CD14-positive monocyte (primary cell): ENCODE results near the gene RING1. TPM values are rescaled to one million over a fixed set of nuclear protein-coding genes. Genes with fewer than 3 reads are reported as not detected.

Experiments
- DNase-seq, 3 donors: peaks; one replicate each; pipeline ENCODE4 v3.0.0-alpha.2; 2011 to 2022
- H2AFZ ChIP-seq: 2 replicates; pipeline ENCODE4 v1.6.0; 2012; ENCODE audit warnings: mild to moderate bottlenecking, low read depth, low read length, inconsistent platforms; ENCODE audit not compliant: insufficient read depth, poor library complexity, severe bottlenecking
- H3K27ac ChIP-seq, 2 donors: 1 replicate in 1 of 2; 2 replicates in 1 of 2; pipeline ENCODE4 v1.5.1; 2012 to 2013; ENCODE audit warnings: low read length in 2 of 2, control low read depth in 1 of 2, inconsistent platforms in 1 of 2, low read depth in 1 of 2, mild to moderate bottlenecking in 1 of 2
- H3K27me3 ChIP-seq, 2 donors: one replicate each; pipeline versions ENCODE4 v1.6.0 to v1.6.1; 2011 to 2013; ENCODE audit warnings: low read length in 2 of 2; ENCODE audit not compliant: control insufficient read depth in 2 of 2, insufficient read depth in 2 of 2
- H3K36me3 ChIP-seq, 2 donors: replicated peaks in 1 of 2; 1 replicate in 1 of 2; 2 replicates in 1 of 2; pipeline versions ENCODE4 v1.5.1 to v1.6.1; 2012 to 2013; ENCODE audit warnings: low read length in 2 of 2, control low read depth in 1 of 2, inconsistent platforms in 1 of 2, mild to moderate bottlenecking in 1 of 2; ENCODE audit not compliant: insufficient read depth in 2 of 2, control insufficient read depth in 1 of 2
- H3K4me1 ChIP-seq, 2 donors: 1 replicate in 1 of 2; 2 replicates in 1 of 2; pipeline versions ENCODE4 v1.5.1 to v1.6.1; 2012 to 2013; ENCODE audit warnings: low read length in 2 of 2, control low read depth in 1 of 2, inconsistent platforms in 1 of 2, mild to moderate bottlenecking in 1 of 2, moderate library complexity in 1 of 2; ENCODE audit not compliant: insufficient read depth in 2 of 2, control insufficient read depth in 1 of 2
- H3K4me2 ChIP-seq: replicated peaks from 2 replicates; pipeline ENCODE3; 2012; ENCODE audit warnings: low read length, moderate library complexity, mild to moderate bottlenecking; ENCODE audit not compliant: poor library complexity, severe bottlenecking; ENCODE audit errors: extremely low read depth
- H3K4me3 ChIP-seq, 3 experiments: fragments of 200-600 bp in 1 of 3; sonication (generic) in 1 of 3; replicated peaks in 1 of 3; 1 replicate in 2 of 3; 2 replicates in 1 of 3; pipeline ENCODE4 v1.5.1; 2011 to 2013; ENCODE audit warnings: low read length in 3 of 3, mild to moderate bottlenecking in 3 of 3, control low read depth in 2 of 3, low read depth in 2 of 3, inconsistent platforms in 1 of 3, moderate library complexity in 1 of 3
- H3K79me2 ChIP-seq: 2 replicates; pipeline ENCODE4 v1.6.0; 2012; ENCODE audit warnings: mild to moderate bottlenecking, control low read depth, inconsistent platforms, low read length, moderate library complexity; ENCODE audit not compliant: insufficient read depth
- H3K9ac ChIP-seq: 2 replicates; pipeline ENCODE4 v1.6.0; 2017; ENCODE audit warnings: low read length, mild to moderate bottlenecking; ENCODE audit not compliant: insufficient read depth, poor library complexity, severe bottlenecking
- H3K9me3 ChIP-seq, 2 donors: replicated peaks in 1 of 2; 1 replicate in 1 of 2; 2 replicates in 1 of 2; pipeline versions ENCODE4 v1.5.1 to v1.6.1; 2012 to 2013; ENCODE audit warnings: low read length in 2 of 2, control low read depth in 1 of 2; ENCODE audit not compliant: control insufficient read depth in 1 of 2, insufficient read depth in 1 of 2
- H4K20me1 ChIP-seq: 2 replicates; pipeline ENCODE4 v1.6.0; 2012; ENCODE audit warnings: mild to moderate bottlenecking, low read length, control low read depth, moderate library complexity; ENCODE audit not compliant: insufficient read depth
- H3K27ac Mint-ChIP-seq, 7 donors: one replicate each; pipeline ENCODE4 v1.8.0; 2020; ENCODE audit warnings: mild to moderate bottlenecking in 7 of 7, mixed read lengths in 7 of 7, moderate library complexity in 6 of 7, inconsistent platforms in 2 of 7
- H3K27me3 Mint-ChIP-seq, 3 donors: one replicate each; pipeline ENCODE4 v1.8.0; 2021 to 2022; ENCODE audit warnings: low read depth in 3 of 3, mild to moderate bottlenecking in 3 of 3, mixed read lengths in 3 of 3, moderate library complexity in 3 of 3, inconsistent platforms in 1 of 3
- H3K36me3 Mint-ChIP-seq, 2 donors: one replicate each; pipeline ENCODE4 v1.8.0; 2020; ENCODE audit warnings: mixed read lengths in 2 of 2, inconsistent platforms in 1 of 2, mild to moderate bottlenecking in 1 of 2
- H3K4me1 Mint-ChIP-seq: one replicate; pipeline ENCODE4 v1.8.0; 2020; ENCODE audit warnings: mild to moderate bottlenecking, mixed read lengths
- H3K4me3 Mint-ChIP-seq, 2 donors: one replicate each; pipeline ENCODE4 v1.8.0; 2020; ENCODE audit warnings: mild to moderate bottlenecking in 2 of 2, mixed read lengths in 2 of 2, moderate library complexity in 1 of 2
- H3K9me3 Mint-ChIP-seq, 7 donors: one replicate each; pipeline ENCODE4 v1.8.0; 2020 to 2022; ENCODE audit warnings: mixed read lengths in 7 of 7, mild to moderate bottlenecking in 6 of 7, moderate library complexity in 6 of 7, inconsistent platforms in 2 of 7
- CTCF ChIP-seq: fragments of 200-600 bp; IDR thresholded peaks from one replicate; pipeline ENCODE4 v1.8.0; 2022; ENCODE audit warnings: antibody characterized with exemption, mild to moderate bottlenecking
- WGBS: methylation state at CpG from one replicate; pipeline ENCODE4 v1.1.5; 2013; ENCODE audit warnings: missing lambda C conversion rate; ENCODE audit not compliant: insufficient coverage; 5-methylcytosine and 5-hydroxymethylcytosine counted together
- intact Hi-C, 2 donors: fragments of 100-400 bp; cut with micrococcal nuclease; formaldehyde crosslinking; loops; one replicate each; pipeline versions ENCODE4 v1.15.0 to v1.15.1; 2023
- polyA plus RNA-seq, 3 donors: library from polyadenylated mRNA; depleted of rRNA in 1 of 3; unstranded in 2 of 3; stranded (reverse) in 1 of 3; fragments of 300-500 nt in 2 of 3; fragments of >200 nt in 1 of 3; fragmentation: Illumina TruSeq in 2 of 3; gene quantifications; 1 replicate in 2 of 3; 2 replicates in 1 of 3; pipeline ENCODE4 v1.2.3, GENCODE V29; 2012 to 2021

Gene RING1
- polyA plus RNA-seq, 3 donors: 4.6 to 27.9 (median 5.7) TPM

GRCh38 chr6:33171880-33172687 is 36.2 kb upstream of the RING1 start:
- no peaks in the 10 kb centered on the region for H3K36me3 Mint-ChIP-seq
- Histone ChIP-seq H3K4me2 (no peak overlapping the region), H3K9ac (no peak overlapping the region), H2AFZ (no peak overlapping the region), H3K9me3 (no peaks in the 10 kb centered on the region), H3K4me3 (no peak overlapping the region), H3K79me2 (no peaks in the 10 kb centered on the region), H3K4me1 (no peaks in the 10 kb centered on the region), H4K20me1 (no peaks in the 10 kb centered on the region), H3K36me3 (no peaks in the 10 kb centered on the region), H3K27ac (no peak overlapping the region), H3K27me3 (no peaks in the 10 kb centered on the region)
- peaks cover 8 to 22% (median 17%) of the 10 kb centered on the region in 3 donors for H3K27me3 Mint-ChIP-seq
- no peaks in the 10 kb centered on the region for H3K9me3 Mint-ChIP-seq
- peak overlapping the region in 1 of 7 donors; percentile 7 for H3K27ac Mint-ChIP-seq
- intact Hi-C loops: no loop called here
- H3K4me1 Mint-ChIP-seq: no peaks in the 10 kb centered on the region
- no peak for TF ChIP-seq CTCF
- H3K4me3 Mint-ChIP-seq: peak overlapping the region in 1 of 2 donors; percentile 20
- 83% methylated on average over 6 of the region's 8 CpGs for WGBS
- DNase-seq: no peak

GRCh38 chr6:33172688-33173534 is 35.4 kb upstream of the RING1 start:
- H4K20me1 ChIP-seq: no peaks in the 10 kb centered on the region
- TF ChIP-seq CTCF: peak; percentile 63
- Mint-ChIP-seq H3K27ac (no peak overlapping the region), H3K4me3 (no peak overlapping the region), H3K4me1 (no peaks in the 10 kb centered on the region), H3K36me3 (no peaks in the 10 kb centered on the region), H3K9me3 (peaks cover 0 to 4% (median 0%) of the 10 kb centered on the region in 7 donors), H3K27me3 (peaks cover 8 to 20% (median 16%) of the 10 kb centered on the region in 3 donors)
- H2AFZ ChIP-seq: no peak overlapping the region
- H3K9ac ChIP-seq: no peak overlapping the region
- no peaks in the 10 kb centered on the region for H3K9me3 ChIP-seq
- no peaks in the 10 kb centered on the region for H3K79me2 ChIP-seq
- intact Hi-C loops: no loop called here
- H3K4me3 ChIP-seq: no peak overlapping the region
- no peak overlapping the region for H3K4me2 ChIP-seq
- DNase-seq: peak in 1 of 3 donors; percentile 41
- 67% methylated on average over 9 of the region's 16 CpGs for WGBS
- H3K27ac ChIP-seq: no peak overlapping the region
- H3K4me1 ChIP-seq: no peaks in the 10 kb centered on the region
- H3K27me3 ChIP-seq: no peaks in the 10 kb centered on the region
- H3K36me3 ChIP-seq: no peaks in the 10 kb centered on the region
